ENCODE results near the gene SEC31A. TPM values are rescaled to one million over a fixed set of nuclear protein-coding genes. Genes with fewer than 3 reads are reported as not detected.
"Not testable (repeated sequence)": the region's sequence is repeated elsewhere in the genome, so short reads cannot be mapped to it uniquely, and the experiment has no call there.

The SEC31A gene
- total and polyA plus RNA-seq, 2 experiments from 2014 or later, result 91.0 to 98.8 TPM

GRCh38 chr4:82866706-82867385 lies 24.1 kb downstream of the SEC31A start:
- H3K36me3 Mint-ChIP-seq (ENCODE audit: low read depth), result peaks cover 67% of the 10 kb centered on the region
- no peaks in the 10 kb centered on the region for H3K9me3 Mint-ChIP-seq
- Histone ChIP-seq H2AFZ (no peak overlapping the region), H3K9me2 (ENCODE audit: insufficient read depth) (no peaks in the 10 kb centered on the region), H3K4me1 (ENCODE audit: insufficient read depth) (no peaks in the 10 kb centered on the region), H3F3A (replicated peaks; ENCODE audit: low read depth) (no peaks in the 10 kb centered on the region), H3K27ac (ENCODE audit: low read depth) (no peak overlapping the region), H3K36me3 (ENCODE audit: insufficient read depth) (peaks cover 65% of the 10 kb centered on the region), H4K20me1 (replicated peaks; ENCODE audit: insufficient read depth) (peaks cover 12% of the 10 kb centered on the region; the same call in 1 of the 2 replicates), H3K79me2 (replicated peaks; ENCODE audit: insufficient read depth) (no peaks in the 10 kb centered on the region; the same call in 1 of the 2 replicates), H3K4me2 (no peak overlapping the region), H3K27me3 (ENCODE audit: insufficient read depth) (no peaks in the 10 kb centered on the region), H3K4me3 (no peak overlapping the region)
- peaks cover 2% of the 10 kb centered on the region for H3K27me3 Mint-ChIP-seq (ENCODE audit: insufficient read depth, low read depth, poor library complexity)
- no peak for ATAC-seq
- no peaks in the 10 kb centered on the region for H3K4me1 Mint-ChIP-seq
- DNase-seq (ENCODE audit: low spot score), result no peak
- no peak overlapping the region for H3K4me3 Mint-ChIP-seq
- no peak for TF ChIP-seq NANOG (IDR thresholded peaks at IDR 0.05; ENCODE audit: borderline replicate concordance)
- no peak for TF ChIP-seq CTCF (conservative IDR thresholded peaks at IDR 0.05; ENCODE audit: low read depth in 2 of 2)
- no peak for TF ChIP-seq CREB1 (CRISPR knock-in tag; IDR thresholded peaks at IDR 0.05; ENCODE audit: low read depth)
- TF ChIP-seq STAT1 (IDR thresholded peaks at IDR 0.05; ENCODE audit: unreplicated experiment), result no peak
- TF ChIP-seq, protein P1, sequence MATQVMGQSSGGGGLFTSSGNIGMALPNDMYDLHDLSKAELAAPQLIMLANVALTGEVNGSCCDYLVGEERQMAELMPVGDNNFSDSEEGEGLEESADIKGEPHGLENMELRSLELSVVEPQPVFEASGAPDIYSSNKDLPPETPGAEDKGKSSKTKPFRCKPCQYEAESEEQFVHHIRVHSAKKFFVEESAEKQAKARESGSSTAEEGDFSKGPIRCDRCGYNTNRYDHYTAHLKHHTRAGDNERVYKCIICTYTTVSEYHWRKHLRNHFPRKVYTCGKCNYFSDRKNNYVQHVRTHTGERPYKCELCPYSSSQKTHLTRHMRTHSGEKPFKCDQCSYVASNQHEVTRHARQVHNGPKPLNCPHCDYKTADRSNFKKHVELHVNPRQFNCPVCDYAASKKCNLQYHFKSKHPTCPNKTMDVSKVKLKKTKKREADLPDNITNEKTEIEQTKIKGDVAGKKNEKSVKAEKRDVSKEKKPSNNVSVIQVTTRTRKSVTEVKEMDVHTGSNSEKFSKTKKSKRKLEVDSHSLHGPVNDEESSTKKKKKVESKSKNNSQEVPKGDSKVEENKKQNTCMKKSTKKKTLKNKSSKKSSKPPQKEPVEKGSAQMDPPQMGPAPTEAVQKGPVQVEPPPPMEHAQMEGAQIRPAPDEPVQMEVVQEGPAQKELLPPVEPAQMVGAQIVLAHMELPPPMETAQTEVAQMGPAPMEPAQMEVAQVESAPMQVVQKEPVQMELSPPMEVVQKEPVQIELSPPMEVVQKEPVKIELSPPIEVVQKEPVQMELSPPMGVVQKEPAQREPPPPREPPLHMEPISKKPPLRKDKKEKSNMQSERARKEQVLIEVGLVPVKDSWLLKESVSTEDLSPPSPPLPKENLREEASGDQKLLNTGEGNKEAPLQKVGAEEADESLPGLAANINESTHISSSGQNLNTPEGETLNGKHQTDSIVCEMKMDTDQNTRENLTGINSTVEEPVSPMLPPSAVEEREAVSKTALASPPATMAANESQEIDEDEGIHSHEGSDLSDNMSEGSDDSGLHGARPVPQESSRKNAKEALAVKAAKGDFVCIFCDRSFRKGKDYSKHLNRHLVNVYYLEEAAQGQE (IDR thresholded peaks at IDR 0.05; ENCODE audit: unreplicated experiment), result no peak
- TF ChIP-seq EZH2phosphoT487 (IDR thresholded peaks at IDR 0.05; ENCODE audit: unreplicated experiment), result no peak
- no peak for TF ChIP-seq ZNF114 (CRISPR knock-in tag; IDR thresholded peaks at IDR 0.05)
- TF ChIP-seq EZH2 (IDR thresholded peaks at IDR 0.05; ENCODE audit: low read depth, unreplicated experiment), result no peak
- H3K27ac Mint-ChIP-seq, result no peak overlapping the region

DNA sequence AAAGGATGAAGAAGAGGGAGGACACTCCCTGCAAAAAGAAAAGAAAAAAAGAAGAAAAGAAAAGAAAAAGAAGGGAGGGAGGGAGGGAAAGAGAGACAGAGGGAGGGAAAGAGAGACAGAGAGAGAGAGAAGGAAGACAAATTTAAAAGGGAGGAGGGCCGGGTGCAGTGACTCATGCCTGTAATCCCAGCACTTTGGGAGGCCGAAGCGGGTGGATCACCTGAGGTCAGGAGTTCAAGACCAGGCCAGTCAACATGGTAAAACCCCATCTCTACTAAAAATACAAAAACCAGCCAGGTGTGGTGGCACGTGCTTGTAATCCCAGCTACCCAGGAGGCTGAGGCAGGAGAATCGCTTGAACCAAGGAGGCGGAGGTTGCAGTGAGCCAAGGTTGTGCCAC lies 24.9 kb downstream of the SEC31A start:
- H3K36me3 ChIP-seq (ENCODE audit: insufficient read depth), result peaks cover 60% of the 10 kb centered on the region
- H3K9me2 ChIP-seq (ENCODE audit: insufficient read depth); H3K27me3 ChIP-seq (ENCODE audit: insufficient read depth); DNase-seq (ENCODE audit: low spot score); H3K4me1 ChIP-seq (ENCODE audit: insufficient read depth); H3K4me3 Mint-ChIP-seq; H3K27ac ChIP-seq (ENCODE audit: low read depth); H2AFZ ChIP-seq; ATAC-seq; H3F3A ChIP-seq (replicated peaks; ENCODE audit: low read depth); H3K9me3 Mint-ChIP-seq; H3K79me2 ChIP-seq (replicated peaks; ENCODE audit: insufficient read depth); H3K4me2 ChIP-seq; H3K27me3 Mint-ChIP-seq (ENCODE audit: insufficient read depth, low read depth, poor library complexity); H3K4me1 Mint-ChIP-seq; H3K27ac Mint-ChIP-seq; H3K4me3 ChIP-seq: not testable (repeated sequence)
- H3K36me3 Mint-ChIP-seq (ENCODE audit: low read depth), result peaks cover 65% of the 10 kb centered on the region
- H4K20me1 ChIP-seq (replicated peaks; ENCODE audit: insufficient read depth), result peaks cover 12% of the 10 kb centered on the region; the same call in 1 of the 2 replicates

Measured in GM23338 (cell line).